HEK293T (cell line): ENCODE measurements around the gene LTA4H.

Source experiments
- ARNT ChIP-seq: fragments of 450-650 bp; IDR thresholded peaks from 2 replicates; pipeline ENCODE4 v1.6.1; 2017; ENCODE audit warnings: mild to moderate bottlenecking
- NFRKB ChIP-seq: fragments of 450-650 bp; IDR thresholded peaks from 2 replicates; pipeline ENCODE4 v1.6.1; 2016; ENCODE audit warnings: mild to moderate bottlenecking, moderate library complexity
- PKNOX1 ChIP-seq: fragments of 450-650 bp; IDR thresholded peaks from 2 replicates; pipeline ENCODE4 v1.6.1; 2016
- SP1 ChIP-seq: fragments of 450-650 bp; IDR thresholded peaks from 2 replicates; pipeline ENCODE4 v1.6.1; 2017

- TF ChIP-seq PKNOX1 (no peak), NFRKB (no peak), ARNT (no peak), SP1 (no peak)
Observed at GRCh38 chr12:95989504-95990123, 45.8 kb downstream of the LTA4H start.
